ENCODE results near the gene MYH14.
A peak's percentile ranks its signal among the peaks of the same experiment; 100 is the strongest.

MYH14 gene

DNA sequence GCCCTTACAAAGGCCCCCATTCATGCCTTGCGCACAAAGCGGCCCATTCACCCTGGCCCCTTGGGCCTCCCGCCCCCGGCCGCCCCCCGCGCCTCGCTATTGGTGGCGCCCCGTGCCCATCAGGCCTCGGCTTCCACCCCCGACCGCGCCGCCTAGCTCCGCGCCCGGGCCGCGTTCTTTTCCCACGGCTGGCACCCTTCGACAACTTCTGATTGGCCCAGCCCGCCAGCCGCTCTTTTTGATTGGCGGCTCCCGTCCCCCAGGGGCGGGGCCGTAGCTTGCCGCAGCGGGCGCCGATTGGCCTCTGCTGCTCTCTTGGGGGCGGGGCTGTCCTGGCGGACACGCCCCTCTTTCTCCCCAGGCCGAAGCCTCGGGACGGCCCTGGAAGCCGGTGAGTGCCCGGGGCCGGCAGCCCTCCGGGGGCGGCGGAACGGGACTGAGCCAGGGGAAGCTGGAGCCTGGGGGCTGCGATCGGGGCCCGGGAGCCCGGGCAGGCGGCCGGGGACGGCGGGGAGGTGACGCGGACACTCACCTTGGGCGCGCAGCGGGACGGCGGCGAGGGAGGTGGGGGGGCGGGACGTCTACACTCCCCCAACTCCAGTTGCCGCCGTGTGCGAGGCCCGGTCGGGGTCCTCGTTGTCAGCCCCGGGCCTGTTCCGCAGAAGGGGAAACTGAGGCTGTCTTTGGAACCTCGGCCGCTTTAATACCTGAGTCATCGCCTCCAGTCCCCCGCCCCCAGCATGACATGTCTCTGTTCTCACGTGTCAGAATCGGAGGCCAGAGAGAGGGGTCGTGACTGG is at the start of gene MYH14:
Gene MYH14 (plus strand): TSS at position 342 of the 800 bp plus-strand sequence. CDS start 6,744 bp downstream, outside the sequence.
- DNase-seq (ENCODE audit: low spot score), result peak; percentile 13

DNA sequence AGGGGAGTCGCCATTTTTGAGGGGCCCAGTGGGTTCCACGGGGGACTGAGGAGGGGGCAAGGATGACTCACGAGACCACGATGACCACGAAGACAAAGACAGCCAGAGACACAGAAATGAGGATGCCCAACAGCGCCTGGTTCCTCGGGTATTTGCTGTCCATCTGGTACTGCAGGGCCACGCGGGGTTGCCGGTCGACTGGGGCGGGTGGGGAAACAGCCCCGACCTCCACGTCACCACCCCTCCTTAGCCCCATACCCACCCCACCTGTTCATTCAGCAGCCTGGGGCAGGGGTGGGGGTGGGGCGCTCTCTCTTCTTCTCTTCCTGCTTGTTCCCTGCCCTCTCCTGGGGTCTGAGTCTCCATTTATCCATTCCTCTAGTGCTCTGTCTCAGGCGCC is 48.9 kb upstream of the MYH14 start:
- DNase-seq (ENCODE audit: low spot score), result no peak

DNA sequence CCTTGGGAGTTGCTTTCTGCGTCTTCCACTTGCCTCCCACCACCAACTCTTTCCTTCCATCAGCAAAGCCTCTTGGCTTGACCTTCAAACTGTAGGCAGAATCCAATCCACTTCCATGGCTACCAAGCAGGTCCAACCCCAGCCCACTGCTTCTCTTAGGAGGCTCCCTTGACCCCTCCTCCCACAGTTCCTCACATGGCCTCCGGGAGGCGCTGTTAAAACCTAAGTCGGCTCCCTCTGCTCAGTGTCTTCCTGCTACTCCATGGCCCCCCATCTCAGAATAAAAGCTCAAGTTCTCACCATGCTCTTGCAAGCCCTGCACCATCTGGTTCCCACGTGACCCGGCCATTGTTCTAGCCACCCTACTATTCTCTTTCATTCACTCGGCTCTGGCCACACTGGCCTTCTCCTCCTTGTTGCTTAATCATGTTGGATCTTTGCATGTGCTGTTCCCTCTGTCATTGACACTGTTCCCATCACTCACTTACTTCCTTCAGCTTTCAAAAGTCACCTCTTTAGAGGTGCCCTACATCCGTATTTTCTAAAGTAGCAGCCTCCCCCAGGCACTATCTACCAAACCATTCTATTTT is 47.8 kb upstream of the MYH14 start:
- DNase-seq (ENCODE audit: low spot score), result no peak

DNA sequence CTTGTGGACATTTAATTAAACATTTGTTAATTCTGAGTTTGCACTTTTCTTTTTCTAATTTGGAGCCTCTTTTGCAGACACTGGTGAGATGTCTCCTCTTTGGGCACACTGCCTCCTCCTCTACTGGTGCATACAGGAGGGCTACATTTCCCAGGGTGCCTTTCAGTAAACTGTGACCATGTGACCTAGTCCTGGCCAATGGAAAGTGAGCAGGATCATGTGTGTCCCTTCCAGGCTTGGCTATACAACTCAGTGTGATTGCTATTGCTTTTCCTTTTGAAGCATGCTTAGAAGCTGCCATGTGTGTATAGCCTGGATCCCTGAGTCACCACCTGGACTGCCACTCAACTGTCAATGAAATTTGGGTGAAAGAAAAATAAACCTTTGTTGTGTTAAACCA is 44.8 kb upstream of the MYH14 start:
- no peak for DNase-seq (ENCODE audit: low spot score)

DNA sequence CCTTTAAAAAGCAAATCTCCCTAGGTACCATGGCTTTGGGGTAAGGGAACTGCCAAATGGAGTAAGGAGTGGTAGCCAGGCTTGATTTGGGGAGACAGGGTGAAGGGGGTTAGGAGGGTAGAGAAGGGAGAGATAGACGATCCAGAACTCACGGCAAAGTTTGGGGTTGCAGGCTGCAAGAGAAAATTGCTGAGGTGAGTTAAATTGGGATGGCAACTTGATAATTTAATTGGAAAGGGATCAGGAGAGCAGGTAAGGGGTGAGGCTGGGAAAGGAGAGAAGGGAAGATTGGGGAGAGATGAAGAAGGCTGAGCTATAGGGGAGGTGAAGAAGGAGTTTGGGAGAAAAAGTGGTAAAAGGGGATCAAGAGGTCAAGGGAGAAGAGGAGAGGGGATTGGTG is 44.3 kb upstream of the MYH14 start:
- no peak for DNase-seq (ENCODE audit: low spot score)

DNA sequence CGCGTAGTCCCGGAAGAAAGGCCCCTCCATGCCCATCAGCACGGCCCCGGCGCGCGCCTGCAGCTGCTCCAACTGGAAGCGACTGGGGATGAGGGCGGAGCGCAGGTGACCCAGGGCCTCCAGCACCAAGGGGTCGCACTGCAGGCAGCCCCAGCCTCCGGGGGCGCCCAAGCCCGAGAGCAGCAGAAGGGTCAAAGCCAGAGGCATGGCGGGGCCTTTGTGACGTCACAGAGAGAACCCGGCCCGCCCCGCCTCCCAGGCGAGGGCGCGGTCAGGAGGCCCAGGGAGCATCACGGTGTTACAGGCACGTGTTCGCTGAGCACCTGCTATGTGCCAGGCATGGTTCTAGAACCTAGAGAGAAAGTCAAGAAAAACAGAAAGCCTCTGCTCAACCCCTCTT is 40.4 kb upstream of the MYH14 start, which contains the start of gene IZUMO2:
Gene IZUMO2 (minus strand): TSS at position 294 of the 400 bp plus-strand sequence. CDS start 87 bp downstream, at position 207.
- DNase-seq (ENCODE audit: low spot score), result no peak

DNA sequence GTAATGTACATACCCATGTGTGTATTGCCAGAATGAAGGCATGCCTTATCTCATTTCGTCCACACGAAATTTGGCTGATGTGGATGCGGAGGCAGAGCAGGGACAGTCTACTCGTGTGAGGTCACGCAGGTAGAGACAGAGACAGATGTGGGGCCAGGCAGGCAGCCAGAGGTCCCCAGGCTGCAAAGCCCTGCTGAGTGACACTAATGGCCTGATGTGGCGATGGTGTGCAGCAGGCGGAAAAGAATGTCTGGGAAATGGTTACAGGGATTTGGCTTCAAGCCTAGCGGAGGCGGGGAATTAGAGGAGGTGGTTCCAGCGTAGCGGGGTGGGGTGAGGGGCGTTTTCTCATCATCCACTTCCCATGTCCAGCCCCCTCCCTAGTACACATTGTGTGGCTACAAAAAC is 36.1 kb upstream of the MYH14 start:
- no peak for DNase-seq (ENCODE audit: low spot score)

DNA sequence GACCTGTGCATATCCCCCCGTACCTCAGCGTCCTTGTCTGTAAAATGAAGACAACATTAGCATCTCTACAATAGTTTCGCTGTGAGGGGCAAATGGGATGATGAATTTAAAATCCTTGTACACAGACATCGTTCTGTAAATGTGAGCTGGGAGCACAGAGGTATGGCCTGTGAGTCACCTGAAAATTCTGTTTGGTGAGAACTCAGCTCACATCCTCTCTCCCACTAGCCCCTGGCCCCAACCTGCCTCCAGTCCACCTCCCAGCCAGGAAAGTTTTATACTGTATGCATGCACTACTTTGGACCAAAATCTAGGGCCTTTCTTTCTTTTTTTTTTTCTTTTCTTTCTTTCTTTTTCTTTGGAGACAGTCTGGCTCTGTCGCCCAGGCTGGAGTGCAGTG is 31.7 kb upstream of the MYH14 start:
- DNase-seq (ENCODE audit: low spot score), result no peak

DNA sequence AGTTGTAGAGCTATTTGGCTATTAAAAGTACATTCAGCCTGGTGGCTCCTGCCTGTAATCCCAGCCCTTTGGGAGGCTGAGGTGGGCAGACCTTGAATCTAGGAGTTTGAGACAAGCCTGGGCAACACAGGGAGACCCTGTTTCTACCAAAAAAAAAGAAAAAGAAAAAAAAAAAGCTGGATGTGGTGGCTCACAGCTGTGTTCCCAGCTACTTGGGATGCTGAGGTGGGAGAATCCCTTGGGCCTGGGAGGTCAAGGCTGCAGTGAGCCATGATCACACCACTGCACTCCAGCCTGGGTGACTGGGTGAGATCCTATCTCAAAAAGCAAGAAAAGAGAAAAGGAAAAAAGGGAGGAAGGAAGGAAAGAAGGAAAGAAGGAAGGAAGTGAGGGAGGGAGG is 30.7 kb upstream of the MYH14 start:
- no peak for DNase-seq (ENCODE audit: low spot score)

DNA sequence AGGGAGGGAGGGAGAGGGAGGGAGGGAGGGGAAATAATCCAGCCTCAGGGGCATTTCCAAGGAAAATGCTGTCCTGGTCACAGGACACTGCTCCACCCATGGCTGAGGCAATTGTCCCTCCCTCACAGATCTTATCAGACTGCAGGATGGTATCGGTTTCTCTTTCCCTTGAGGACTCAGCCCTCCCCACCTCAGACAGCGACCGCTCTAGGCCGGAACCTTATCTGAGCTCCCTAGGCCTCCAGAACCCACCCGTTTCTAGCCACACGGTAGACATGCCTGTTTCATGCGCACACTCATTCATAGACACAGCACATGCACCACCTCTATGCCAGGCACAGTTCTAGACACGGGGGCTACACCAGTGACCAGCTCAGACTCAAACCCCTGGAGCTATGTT is 30.3 kb upstream of the MYH14 start:
- no peak for DNase-seq (ENCODE audit: low spot score)

DNA sequence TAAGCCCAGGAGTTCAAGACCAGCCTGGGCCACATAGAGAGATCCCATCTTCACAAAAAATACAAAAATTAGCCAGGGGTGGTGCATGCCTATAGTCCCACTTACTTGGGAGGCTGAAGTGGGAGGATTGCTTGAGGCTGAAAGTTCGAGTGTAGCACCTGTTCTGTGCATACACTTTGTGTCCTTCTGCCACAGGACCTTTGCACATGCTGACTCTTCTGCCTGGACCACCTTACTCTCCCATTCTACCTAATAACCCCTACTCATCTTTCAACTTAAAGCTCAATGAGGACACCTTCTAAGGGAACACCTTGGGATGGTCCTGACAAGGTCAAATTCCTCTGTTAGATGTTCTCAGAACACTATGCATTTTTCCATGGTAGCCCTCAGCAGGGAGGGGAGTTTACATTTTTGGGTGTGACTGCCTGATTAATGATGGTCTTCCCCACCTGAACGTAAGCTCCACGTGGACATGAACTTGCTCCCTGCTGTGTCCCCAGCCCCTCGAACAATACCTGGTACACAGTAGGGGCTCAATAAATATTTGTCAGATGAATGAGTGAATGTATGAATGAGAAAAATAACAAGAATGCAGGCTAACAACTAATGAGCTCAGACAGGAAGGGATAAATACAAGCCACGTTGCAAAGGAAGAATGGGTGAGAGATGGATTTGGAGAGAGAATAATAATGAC is 29.2 kb upstream of the MYH14 start:
- DNase-seq (ENCODE audit: low spot score), result no peak

DNA sequence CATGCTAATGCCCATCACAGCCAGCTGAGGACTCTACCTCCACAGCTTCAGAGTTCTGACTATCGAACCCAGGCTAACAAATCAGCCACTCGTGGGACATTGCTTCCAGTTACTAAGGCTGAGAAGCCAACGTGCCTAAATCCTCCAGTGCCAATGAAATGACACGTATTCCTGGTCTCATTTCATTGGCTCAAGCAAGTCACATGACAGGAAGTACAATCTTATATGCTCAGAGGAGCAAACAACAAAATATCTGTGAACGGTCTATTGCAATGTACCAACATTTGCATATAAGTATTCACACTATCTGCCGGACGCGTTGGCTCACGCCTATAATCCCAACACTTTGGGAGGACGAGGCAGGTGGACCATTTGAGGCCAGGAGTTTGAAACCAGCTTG is 27.5 kb upstream of the MYH14 start:
- no peak for DNase-seq (ENCODE audit: low spot score)

DNA sequence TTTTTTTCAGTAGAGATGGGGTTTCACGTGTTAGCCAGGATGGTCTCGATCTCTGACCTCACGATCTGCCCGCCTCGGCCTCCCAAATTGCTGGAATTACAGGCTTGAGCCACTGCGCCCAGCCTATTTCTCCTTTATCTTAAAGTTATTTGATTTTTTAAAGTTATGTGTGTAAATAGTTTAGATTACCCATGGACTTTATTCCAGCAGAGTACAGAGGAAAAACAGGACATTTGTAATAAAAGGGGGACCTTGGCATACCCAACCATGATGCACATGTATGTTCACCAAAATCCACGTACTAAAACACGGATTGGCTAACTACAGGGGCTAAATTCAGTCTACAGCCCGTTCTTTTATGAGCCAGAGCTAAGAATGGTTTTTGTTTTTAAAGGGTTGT is 26.6 kb upstream of the MYH14 start:
- no peak for DNase-seq (ENCODE audit: low spot score)

DNA sequence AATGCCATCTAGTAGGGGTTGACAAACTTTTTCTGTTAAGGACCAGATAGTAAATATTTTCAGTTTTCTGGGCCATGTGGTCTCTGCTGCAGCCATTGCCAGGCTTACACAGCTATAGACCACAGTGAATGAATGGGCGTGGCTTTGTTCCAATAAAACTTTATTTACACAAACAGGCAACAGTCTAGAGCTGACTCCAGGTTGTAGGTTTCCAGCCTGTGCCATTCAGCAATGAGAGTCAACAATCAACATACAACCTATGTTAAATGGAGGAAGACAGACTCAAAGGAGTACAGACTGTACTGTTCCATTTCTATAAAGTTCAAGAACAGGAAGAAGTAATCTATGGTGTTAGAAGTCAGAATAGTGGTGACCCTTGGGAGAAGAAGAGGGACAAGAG is 25.1 kb upstream of the MYH14 start:
- no peak for DNase-seq (ENCODE audit: low spot score)

DNA sequence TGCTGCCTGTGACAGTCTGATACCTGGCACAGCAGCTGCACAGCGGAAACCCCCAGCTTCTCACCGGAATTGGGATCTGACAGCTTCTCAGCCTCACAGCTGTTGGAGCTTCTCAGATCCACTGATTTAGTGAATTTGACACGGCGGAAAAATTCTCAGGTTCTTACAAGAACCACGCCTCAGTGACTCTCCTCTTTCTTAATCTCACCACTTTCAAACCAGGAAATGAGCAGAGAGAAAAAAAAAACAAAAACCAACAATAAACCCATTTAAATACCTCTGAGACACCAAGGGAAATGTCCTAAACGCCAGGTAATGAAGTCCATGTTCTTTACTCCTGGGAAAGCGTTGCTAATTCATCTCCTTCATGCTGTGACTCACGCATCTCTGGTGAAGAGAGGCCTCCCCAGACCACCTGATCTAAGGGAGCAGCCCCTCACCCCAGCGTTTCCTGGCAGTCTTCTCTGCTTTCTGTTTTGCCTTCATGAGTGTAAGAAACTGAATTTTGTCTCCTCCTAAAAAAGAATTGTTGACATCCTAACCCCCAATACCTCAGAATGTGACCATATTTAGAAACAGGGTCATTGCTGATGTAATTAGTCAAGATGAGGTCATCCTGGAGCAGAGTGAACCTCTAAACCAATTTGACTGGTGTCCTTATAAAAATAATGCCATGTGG is 24.4 kb upstream of the MYH14 start:
- DNase-seq (ENCODE audit: low spot score), result no peak

DNA sequence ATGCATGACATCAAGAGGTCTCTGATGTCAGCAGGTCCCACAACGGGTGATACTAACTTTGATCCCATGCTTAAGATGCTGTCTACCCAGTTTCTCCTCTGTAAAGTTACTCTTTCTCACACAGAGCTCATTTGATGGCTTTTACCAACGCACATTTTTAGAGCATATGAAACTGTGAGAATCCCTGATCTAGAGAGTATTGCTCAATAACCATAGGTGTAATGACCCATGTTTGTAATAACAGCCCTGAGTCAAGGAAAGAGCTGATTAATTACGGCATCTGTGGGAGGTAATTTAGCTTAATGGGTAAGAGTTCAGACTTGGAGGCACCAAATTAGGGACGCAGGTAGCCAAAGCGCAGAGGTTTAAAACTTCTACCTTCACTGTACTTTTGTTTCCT is 22.3 kb upstream of the MYH14 start:
- DNase-seq (ENCODE audit: low spot score), result no peak

DNA sequence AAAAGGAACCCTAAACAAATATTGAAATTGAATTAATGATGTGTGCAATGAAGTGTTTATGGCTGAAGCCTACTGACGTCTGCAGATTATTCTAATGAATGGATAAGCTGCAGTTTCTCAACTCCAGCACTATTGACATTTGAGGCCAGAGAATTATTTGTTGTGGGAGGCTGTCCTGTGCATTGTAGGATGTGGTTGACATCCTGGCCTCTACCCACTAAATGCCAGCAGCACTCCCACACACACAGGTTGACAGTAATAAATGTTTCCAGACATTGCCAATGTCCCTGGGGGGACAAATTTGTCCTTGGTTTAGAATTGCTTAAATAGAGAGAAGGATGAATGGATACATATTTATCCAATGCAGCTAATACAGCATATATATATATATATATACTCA is 19.2 kb upstream of the MYH14 start:
- no peak for DNase-seq (ENCODE audit: low spot score)

DNA sequence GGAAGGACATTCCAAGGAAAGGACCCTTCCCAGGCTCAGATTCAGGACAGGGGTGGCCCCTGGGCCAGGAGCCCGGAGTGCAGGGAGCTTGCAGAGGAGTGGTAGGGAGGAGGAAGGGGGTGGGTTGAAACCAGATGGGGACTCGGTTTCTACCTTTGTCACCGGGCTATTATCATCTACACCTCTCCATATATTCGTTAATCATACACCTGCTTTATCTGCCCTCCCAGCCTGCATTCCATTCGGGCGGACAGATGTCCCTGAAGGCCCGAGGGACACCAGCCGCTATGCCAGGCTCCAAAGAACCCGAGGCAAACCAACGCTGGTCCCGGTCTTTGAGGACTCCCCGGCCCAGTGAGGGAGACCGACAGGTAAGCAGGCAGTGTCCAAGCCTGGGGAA is 15.5 kb upstream of the MYH14 start:
- DNase-seq (ENCODE audit: low spot score), result no peak

DNA sequence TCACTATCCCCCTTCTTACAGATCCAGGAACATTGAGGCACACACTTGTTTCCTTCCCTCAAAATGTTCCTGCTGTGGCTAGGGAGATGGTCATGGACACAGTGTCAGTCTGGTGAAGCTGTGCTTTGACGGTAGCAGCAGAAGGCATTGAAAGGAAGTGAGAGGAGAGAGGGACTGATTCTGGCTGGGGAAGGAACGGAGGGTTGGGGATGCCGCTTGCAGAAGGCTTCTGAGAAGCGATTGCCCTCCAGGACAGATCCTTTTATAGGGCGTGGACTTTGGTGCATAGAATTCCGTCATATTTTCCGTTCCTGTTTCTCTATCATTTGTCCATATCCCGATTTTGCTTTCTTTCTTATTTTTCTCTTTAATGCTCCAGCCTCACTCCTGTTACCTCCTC is 14.1 kb upstream of the MYH14 start:
- no peak for DNase-seq (ENCODE audit: low spot score)

DNA sequence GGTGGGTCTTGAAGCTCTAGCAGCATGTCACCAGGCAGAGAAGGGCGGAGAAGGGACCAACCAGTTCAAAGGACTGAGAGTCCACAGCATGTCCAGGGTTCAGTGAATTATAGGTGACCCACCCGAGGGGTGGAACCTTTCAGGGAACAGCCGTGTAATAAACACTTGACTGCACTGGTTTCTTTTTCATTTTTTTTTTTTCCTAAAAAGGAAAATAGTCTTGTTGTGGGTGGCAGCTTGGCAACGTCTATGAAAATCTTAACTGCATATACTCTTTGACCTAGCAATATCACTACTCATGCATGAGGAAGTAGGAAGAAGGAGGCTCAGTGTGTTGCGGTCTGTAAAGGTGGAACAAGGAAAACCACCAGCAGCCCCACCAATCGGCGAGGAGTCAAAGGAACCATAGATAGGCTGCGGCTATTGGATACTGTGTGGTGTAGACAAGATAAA is 13.0 kb upstream of the MYH14 start:
- no peak for DNase-seq (ENCODE audit: low spot score)

DNA sequence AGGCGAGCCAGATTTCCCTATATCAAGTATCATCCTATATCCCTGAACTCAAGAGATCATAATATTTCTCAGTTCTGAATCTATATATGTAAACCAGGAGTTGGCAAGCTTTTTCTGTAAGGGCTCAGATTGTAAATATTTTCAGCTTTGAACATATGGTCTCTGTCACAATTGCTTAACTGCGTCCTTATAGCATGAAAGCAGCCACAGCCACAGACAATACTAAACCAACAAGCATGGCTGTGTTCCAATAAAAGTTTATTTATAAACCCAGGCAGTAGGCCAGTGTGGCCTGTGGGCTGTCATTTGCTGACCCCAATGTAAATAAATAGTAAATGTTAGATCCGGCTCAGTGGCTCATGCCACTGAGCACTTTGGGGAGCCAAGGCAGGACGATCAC is 12.2 kb upstream of the MYH14 start:
- no peak for DNase-seq (ENCODE audit: low spot score)

DNA sequence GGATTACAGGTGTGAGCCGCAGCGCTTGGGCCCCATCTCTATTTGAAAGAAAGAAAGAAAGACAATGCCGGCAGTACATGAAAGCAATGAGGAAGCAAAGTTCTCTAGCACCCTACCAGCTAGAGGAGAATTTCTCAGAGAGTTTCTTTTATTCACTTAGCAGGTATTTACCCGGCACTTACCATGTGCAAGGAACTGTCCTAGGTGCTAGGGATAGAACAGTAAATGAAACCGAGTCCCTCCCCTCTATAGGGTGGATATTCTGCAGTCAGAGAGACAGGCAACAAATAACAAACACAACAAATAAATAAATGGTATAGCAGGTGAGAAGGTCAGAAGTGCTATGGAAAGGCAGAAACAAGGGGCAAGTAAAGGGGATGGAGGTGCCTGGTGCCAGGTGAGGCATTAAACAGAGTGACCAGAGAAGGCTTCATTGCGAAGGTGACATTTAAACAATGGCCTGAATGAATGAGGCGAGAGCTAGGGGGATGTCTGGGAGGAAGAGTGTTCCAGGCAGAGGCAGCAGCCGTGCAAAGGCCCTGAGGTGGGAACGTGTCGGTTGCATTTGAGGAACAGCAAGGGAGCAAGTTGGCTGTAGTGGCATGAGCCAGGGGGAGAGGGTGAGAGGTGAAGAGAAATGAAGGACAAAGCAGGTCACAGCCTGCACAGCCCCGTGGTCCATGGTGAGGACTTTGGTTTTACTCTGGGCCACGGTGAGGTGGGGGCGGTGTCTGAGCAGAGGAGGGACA is 10.8 kb upstream of the MYH14 start:
- no peak for DNase-seq (ENCODE audit: low spot score)
